Tibial nerve (tissue), 3 donors: ENCODE data around the gene PARP9.

Experiments
- POLR2A ChIP-seq, 2 donors: fragments of 450-650 bp; IDR thresholded peaks; one replicate each; pipeline ENCODE4 v1.6.1; 2017; ENCODE audit warnings: antibody characterized with exemption in 2 of 2, mild to moderate bottlenecking in 2 of 2, moderate library complexity in 2 of 2
- TF ChIP-seq, protein P1 (sequence below), 5 experiments: fragments of 200-600 bp in 3 of 5; fragments of 450-650 bp in 2 of 5; sonication (generic) in 3 of 5; IDR thresholded peaks; one replicate each; pipeline ENCODE4 v1.5.1; 2016 to 2019; ENCODE audit warnings: antibody characterized with exemption in 5 of 5, mild to moderate bottlenecking in 3 of 5, moderate library complexity in 2 of 5

DNA sequence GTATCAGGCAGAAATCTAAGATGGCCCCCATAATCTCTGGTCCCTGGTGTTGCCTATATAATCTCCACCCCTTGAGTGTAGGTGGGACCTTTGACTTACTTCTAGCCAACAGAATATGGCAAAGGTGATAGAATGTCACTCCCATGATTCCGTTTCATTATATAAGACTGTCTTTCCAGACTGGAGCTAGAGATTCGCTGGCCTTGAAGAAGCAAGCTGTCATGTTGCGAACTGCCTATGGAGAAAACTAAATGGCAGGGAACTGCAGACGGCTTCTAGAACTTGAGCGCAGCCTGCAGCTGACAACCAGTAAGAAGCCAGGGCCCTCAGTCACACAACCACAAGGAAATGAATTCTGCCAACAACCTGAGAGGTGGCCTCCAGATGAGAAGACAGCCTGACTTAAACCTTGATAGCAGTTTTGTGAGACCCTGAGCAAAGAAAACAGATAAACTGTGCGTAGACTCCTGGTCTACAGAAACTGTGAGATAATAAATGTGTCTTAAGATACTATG is 47.2 kb downstream of the PARP9 start:
- TF ChIP-seq POLR2A (IDR thresholded peaks at IDR 0.05): no peak
- TF ChIP-seq, protein P1, sequence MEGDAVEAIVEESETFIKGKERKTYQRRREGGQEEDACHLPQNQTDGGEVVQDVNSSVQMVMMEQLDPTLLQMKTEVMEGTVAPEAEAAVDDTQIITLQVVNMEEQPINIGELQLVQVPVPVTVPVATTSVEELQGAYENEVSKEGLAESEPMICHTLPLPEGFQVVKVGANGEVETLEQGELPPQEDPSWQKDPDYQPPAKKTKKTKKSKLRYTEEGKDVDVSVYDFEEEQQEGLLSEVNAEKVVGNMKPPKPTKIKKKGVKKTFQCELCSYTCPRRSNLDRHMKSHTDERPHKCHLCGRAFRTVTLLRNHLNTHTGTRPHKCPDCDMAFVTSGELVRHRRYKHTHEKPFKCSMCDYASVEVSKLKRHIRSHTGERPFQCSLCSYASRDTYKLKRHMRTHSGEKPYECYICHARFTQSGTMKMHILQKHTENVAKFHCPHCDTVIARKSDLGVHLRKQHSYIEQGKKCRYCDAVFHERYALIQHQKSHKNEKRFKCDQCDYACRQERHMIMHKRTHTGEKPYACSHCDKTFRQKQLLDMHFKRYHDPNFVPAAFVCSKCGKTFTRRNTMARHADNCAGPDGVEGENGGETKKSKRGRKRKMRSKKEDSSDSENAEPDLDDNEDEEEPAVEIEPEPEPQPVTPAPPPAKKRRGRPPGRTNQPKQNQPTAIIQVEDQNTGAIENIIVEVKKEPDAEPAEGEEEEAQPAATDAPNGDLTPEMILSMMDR (IDR thresholded peaks at IDR 0.05): no peak
